OCI-LY3 (cell line): Measurements from ENCODE around the gene TMEM178B.

Experiments used
- H2AFZ ChIP-seq: fragments of 200-600, 300-600 bp; shearing (Covaris generic); 2 replicates; pipeline ENCODE4 v1.6.0; 2014; ENCODE audit warnings: antibody characterized with exemption, low read depth, low read length
- H3K27ac ChIP-seq: fragments of 200-600, 300-600 bp; sonication (generic); 2 replicates; pipeline ENCODE4 v1.5.1; 2014; ENCODE audit warnings: mild to moderate bottlenecking, low read length, moderate library complexity, mixed read lengths
- H3K27me3 ChIP-seq: fragments of 200-600, 300-600 bp; sonication (generic); 2 replicates; pipeline ENCODE4 v1.6.1; 2014; ENCODE audit warnings: low read depth, low read length, mixed read lengths
- H3K36me3 ChIP-seq: fragments of 200-600, 300-600 bp; sonication (generic); replicated peaks from 2 replicates; pipeline ENCODE3; 2014; ENCODE audit warnings: low read depth, low read length, mixed read lengths
- H3K4me1 ChIP-seq: fragments of 300-600, 200-600 bp; sonication (generic); 2 replicates; pipeline ENCODE4 v1.6.1; 2014; ENCODE audit warnings: low read length, mixed read lengths
- H3K4me2 ChIP-seq: fragments of 200-600, 300-600 bp; sonication (generic); 2 replicates; pipeline ENCODE4 v1.6.1; 2014; ENCODE audit warnings: low read length, mixed read lengths
- H3K4me3 ChIP-seq: fragments of 300-600, 200-600 bp; sonication (generic); 2 replicates; pipeline ENCODE4 v1.5.1; 2014; ENCODE audit warnings: antibody characterized with exemption, mild to moderate bottlenecking, low read length, moderate library complexity
- H3K79me2 ChIP-seq: fragments of 300-600, 200-600 bp; shearing (Covaris generic); 2 replicates; pipeline ENCODE4 v1.6.1; 2014; ENCODE audit warnings: mild to moderate bottlenecking, low read length, mixed read lengths
- H3K9ac ChIP-seq: fragments of 300-600, 200-600 bp; shearing (Covaris generic); 2 replicates; pipeline ENCODE4 v1.6.0; 2014; ENCODE audit warnings: mild to moderate bottlenecking, low read length, moderate library complexity
- H3K9me3 ChIP-seq: fragments of 200-600, 300-600 bp; shearing (Covaris generic); 2 replicates; pipeline ENCODE4 v1.6.1; 2014; ENCODE audit warnings: low read length, mixed read lengths; ENCODE audit not compliant: insufficient read depth
- H4K20me1 ChIP-seq: fragments of 200-600, 300-600 bp; sonication (generic); 2 replicates; pipeline ENCODE4 v1.6.1; 2016; ENCODE audit warnings: low read length, mixed read lengths; ENCODE audit not compliant: insufficient read depth
- CTCF ChIP-seq: fragments of 200-600, 300-600 bp; sonication (generic); IDR thresholded peaks from 2 replicates; pipeline ENCODE4 v1.5.1; 2014; ENCODE audit warnings: antibody characterized with exemption, low read length, low read depth
- EZH2phosphoT487 ChIP-seq: fragments of 200-600 bp; shearing (Covaris generic); IDR thresholded peaks from 2 replicates; pipeline ENCODE4 v1.6.1; 2018; ENCODE audit warnings: antibody characterized with exemption, mixed run types, low read depth

TMEM178B gene

GRCh38 chr7:141417506-141417905 is 343.6 kb downstream of the TMEM178B start:
- no peaks in the 10 kb centered on the region for H3K79me2 ChIP-seq
- H3K9me3 ChIP-seq, result no peaks in the 10 kb centered on the region
- no peak overlapping the region for H2AFZ ChIP-seq
- peaks cover 3% of the 10 kb centered on the region; the same call in 1 of the 2 replicates for H3K4me1 ChIP-seq
- no peaks in the 10 kb centered on the region for H3K27me3 ChIP-seq
- no peak overlapping the region for H3K4me3 ChIP-seq
- H3K36me3 ChIP-seq, result no peaks in the 10 kb centered on the region
- H3K27ac ChIP-seq, result no peak overlapping the region
- H3K9ac ChIP-seq, result no peak overlapping the region
- no peaks in the 10 kb centered on the region for H4K20me1 ChIP-seq
- no peak overlapping the region for H3K4me2 ChIP-seq
- TF ChIP-seq CTCF (no peak), EZH2phosphoT487 (no peak)

- Histone ChIP-seq H3K4me3 (no peak overlapping the region), H3K4me2 (no peak overlapping the region), H4K20me1 (no peaks in the 10 kb centered on the region), H3K79me2 (no peaks in the 10 kb centered on the region), H3K27me3 (no peaks in the 10 kb centered on the region), H3K36me3 (no peaks in the 10 kb centered on the region), H3K4me1 (peaks cover 3% of the 10 kb centered on the region; the same call in 1 of the 2 replicates), H2AFZ (no peak overlapping the region), H3K27ac (no peak overlapping the region), H3K9ac (no peak overlapping the region), H3K9me3 (no peaks in the 10 kb centered on the region)
- no peak for TF ChIP-seq EZH2phosphoT487
These were observed 344.2 kb downstream of the TMEM178B start for GRCh38 chr7:141418066-141418465.

GRCh38 chr7:141421306-141421705 is 347.4 kb downstream of the TMEM178B start:
- no peaks in the 10 kb centered on the region for H3K79me2 ChIP-seq
- no peak overlapping the region for H3K4me2 ChIP-seq
- no peaks in the 10 kb centered on the region for H4K20me1 ChIP-seq
- H3K9me3 ChIP-seq, result no peaks in the 10 kb centered on the region
- no peak overlapping the region for H3K9ac ChIP-seq
- H3K4me1 ChIP-seq, result peaks cover 9% of the 10 kb centered on the region; the same call in 1 of the 2 replicates
- no peak overlapping the region for H3K4me3 ChIP-seq
- H3K36me3 ChIP-seq, result no peaks in the 10 kb centered on the region
- H3K27me3 ChIP-seq, result no peaks in the 10 kb centered on the region
- H2AFZ ChIP-seq, result no peak overlapping the region
- H3K27ac ChIP-seq, result no peak overlapping the region
- TF ChIP-seq CTCF, result no peak
- TF ChIP-seq EZH2phosphoT487, result no peak

- Histone ChIP-seq H3K27ac (no peak overlapping the region), H3K4me1 (peaks cover 7% of the 10 kb centered on the region; the same call in 1 of the 2 replicates), H3K4me2 (no peak overlapping the region), H3K36me3 (no peaks in the 10 kb centered on the region), H3K27me3 (no peaks in the 10 kb centered on the region), H3K9me3 (no peaks in the 10 kb centered on the region), H2AFZ (no peak overlapping the region), H3K4me3 (no peak overlapping the region), H3K79me2 (no peaks in the 10 kb centered on the region), H4K20me1 (no peaks in the 10 kb centered on the region), H3K9ac (no peak overlapping the region)
- TF ChIP-seq CTCF, result no peak
- no peak for TF ChIP-seq EZH2phosphoT487
These were observed 353.3 kb downstream of the TMEM178B start for GRCh38 chr7:141427134-141427533.
